WTC11 (cell line): ENCODE measurements around the gene KRT1. TPM values are rescaled to one million over a fixed set of nuclear protein-coding genes. Genes with fewer than 3 reads are reported as not detected.

Experiments
- ATAC-seq: fragments of 200-7000 bp; cut with Tn5 transposase; 2 replicates; pipeline ENCODE4 v1.10.0; 2021; ENCODE audit warnings: mild to moderate bottlenecking, moderate library complexity
- CTCF ChIA-PET: fragments of 300-600 bp; sonication (Branson Sonifier 250); formaldehyde crosslinking; loops from one replicate; lab custom pipeline; 2021; ENCODE audit warnings: antibody characterized with exemption; lab: Charles Lee
- POLR2A ChIA-PET: fragments of 350-600 bp; sonication (Branson Sonifier 250); formaldehyde crosslinking; loops from one replicate; lab custom pipeline; 2021; ENCODE audit warnings: antibody characterized with exemption; lab: Charles Lee
- DNase-seq: peaks from one replicate; pipeline ENCODE4 v3.0.0; 2021; ENCODE audit warnings: low spot score
- H3K27ac Mint-ChIP-seq: 2 replicates; pipeline ENCODE4 v1.8.0; 2021; ENCODE audit warnings: mixed read lengths
- H3K27me3 Mint-ChIP-seq: 2 replicates; pipeline ENCODE4 v1.8.0; 2021; ENCODE audit warnings: low read depth, mild to moderate bottlenecking, moderate library complexity, mixed read lengths
- H3K36me3 Mint-ChIP-seq: 2 replicates; pipeline ENCODE4 v1.8.0; 2021; ENCODE audit warnings: mixed read lengths
- H3K4me1 Mint-ChIP-seq: 2 replicates; pipeline ENCODE4 v1.8.0; 2022; ENCODE audit warnings: mixed read lengths
- H3K4me3 Mint-ChIP-seq: 2 replicates; pipeline ENCODE4 v1.8.0; 2021; ENCODE audit warnings: mild to moderate bottlenecking, moderate library complexity, mixed read lengths
- H3K9me3 Mint-ChIP-seq: 2 replicates; pipeline ENCODE4 v1.8.0; 2021; ENCODE audit warnings: mixed read lengths
- CBFB ChIP-seq: sonication (generic); formaldehyde crosslinking; IDR thresholded peaks from 2 replicates; pipeline ENCODE4 v1.8.1; 2022; ENCODE audit warnings: mild to moderate bottlenecking, low read depth, missing genetic modification reagents
- JUN ChIP-seq: sonication (generic); formaldehyde crosslinking; IDR thresholded peaks from 2 replicates; pipeline ENCODE4 v1.8.0; 2023; ENCODE audit warnings: mild to moderate bottlenecking, missing genetic modification reagents
- KAT7 ChIP-seq: sonication (generic); formaldehyde crosslinking; IDR thresholded peaks from 2 replicates; pipeline ENCODE4 v1.8.1; 2023; ENCODE audit warnings: missing genetic modification reagents, mild to moderate bottlenecking, borderline replicate concordance
- NR1H2 ChIP-seq: sonication (generic); formaldehyde crosslinking; IDR thresholded peaks from 2 replicates; pipeline ENCODE4 v1.9.0; 2021; ENCODE audit warnings: mild to moderate bottlenecking, moderate library complexity, missing genetic modification reagents
- ZNF317 ChIP-seq: sonication (generic); formaldehyde crosslinking; IDR thresholded peaks from 2 replicates; pipeline ENCODE4 v1.8.1; 2023; ENCODE audit warnings: low read depth, mild to moderate bottlenecking, moderate library complexity, missing genetic modification reagents, borderline replicate concordance
- ZNF416 ChIP-seq: fragments of 250-450 bp; sonication (Bioruptor Pico); IDR thresholded peaks from 2 replicates; pipeline ENCODE4 v1.9.0; 2021; ENCODE audit warnings: mild to moderate bottlenecking, inconsistent platforms
- ZNF423 ChIP-seq: fragments of 250-450 bp; sonication (Bioruptor Pico); IDR thresholded peaks from 2 replicates; pipeline ENCODE4 v2.1.2; 2022; ENCODE audit warnings: mild to moderate bottlenecking, moderate library complexity
- total RNA-seq: library from RNA; stranded (reverse); gene quantifications from 3 replicates; pipeline ENCODE4 v1.2.3, GENCODE V29; 2021
- TF ChIP-seq, protein P1 (sequence below): sonication (generic); formaldehyde crosslinking; IDR thresholded peaks from 2 replicates; pipeline ENCODE4 v1.8.1; 2022; ENCODE audit warnings: missing genetic modification reagents, borderline replicate concordance
- TF ChIP-seq, protein P2 (sequence below): sonication (generic); formaldehyde crosslinking; IDR thresholded peaks from 2 replicates; pipeline ENCODE4 v1.8.1; 2022; ENCODE audit warnings: mild to moderate bottlenecking, moderate library complexity, missing genetic modification reagents
- TF ChIP-seq, protein P3 (sequence below): sonication (generic); formaldehyde crosslinking; IDR thresholded peaks from 2 replicates; pipeline ENCODE4 v1.8.0; 2022; ENCODE audit warnings: mild to moderate bottlenecking, missing genetic modification reagents
- TF ChIP-seq, protein P4 (sequence below): sonication (generic); formaldehyde crosslinking; IDR thresholded peaks from 2 replicates; pipeline ENCODE4 v1.8.1; 2022; ENCODE audit warnings: mild to moderate bottlenecking, missing genetic modification reagents, moderate library complexity, borderline replicate concordance
- TF ChIP-seq, protein P5 (sequence below): sonication (generic); formaldehyde crosslinking; IDR thresholded peaks from 2 replicates; pipeline ENCODE4 v1.8.0; 2023; ENCODE audit warnings: missing genetic modification reagents, mild to moderate bottlenecking, borderline replicate concordance
- TF ChIP-seq, protein P6 (sequence below): sonication (generic); formaldehyde crosslinking; IDR thresholded peaks from 2 replicates; pipeline ENCODE4 v1.8.0; 2023; ENCODE audit warnings: mild to moderate bottlenecking, missing genetic modification reagents

The KRT1 gene
- total RNA-seq, 1 experiment from 2014 or later = not detected

DNA sequence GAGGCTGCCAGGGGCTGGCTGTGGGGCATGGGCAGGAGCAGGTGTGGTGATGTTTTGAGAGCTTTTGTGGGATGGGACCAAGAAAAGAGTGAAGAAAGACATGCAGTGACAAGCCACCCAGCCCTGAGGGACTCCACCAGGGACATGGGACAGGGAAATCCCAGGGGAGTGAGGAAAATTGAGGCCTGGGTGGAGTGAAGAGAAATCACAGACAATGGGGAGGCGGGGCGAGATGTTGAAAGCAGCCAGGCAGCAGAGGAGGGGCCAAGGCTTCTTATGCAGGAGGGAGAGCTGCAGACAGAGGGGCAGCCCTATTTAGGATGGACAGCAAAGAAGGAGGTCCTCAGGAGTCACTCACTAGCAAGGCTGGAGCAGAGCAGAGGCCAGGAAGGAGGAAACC is 4.2 kb upstream of the KRT1 start (continued):
- TF ChIP-seq, protein P1, sequence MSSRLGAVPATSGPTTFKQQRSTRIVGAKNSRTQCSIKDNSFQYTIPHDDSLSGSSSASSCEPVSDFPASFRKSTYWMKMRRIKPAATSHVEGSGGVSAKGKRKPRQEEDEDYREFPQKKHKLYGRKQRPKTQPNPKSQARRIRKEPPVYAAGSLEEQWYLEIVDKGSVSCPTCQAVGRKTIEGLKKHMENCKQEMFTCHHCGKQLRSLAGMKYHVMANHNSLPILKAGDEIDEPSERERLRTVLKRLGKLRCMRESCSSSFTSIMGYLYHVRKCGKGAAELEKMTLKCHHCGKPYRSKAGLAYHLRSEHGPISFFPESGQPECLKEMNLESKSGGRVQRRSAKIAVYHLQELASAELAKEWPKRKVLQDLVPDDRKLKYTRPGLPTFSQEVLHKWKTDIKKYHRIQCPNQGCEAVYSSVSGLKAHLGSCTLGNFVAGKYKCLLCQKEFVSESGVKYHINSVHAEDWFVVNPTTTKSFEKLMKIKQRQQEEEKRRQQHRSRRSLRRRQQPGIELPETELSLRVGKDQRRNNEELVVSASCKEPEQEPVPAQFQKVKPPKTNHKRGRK (CRISPR knock-in tag) = no peak
- TF ChIP-seq, all 79 proteins: peak for 0

DNA sequence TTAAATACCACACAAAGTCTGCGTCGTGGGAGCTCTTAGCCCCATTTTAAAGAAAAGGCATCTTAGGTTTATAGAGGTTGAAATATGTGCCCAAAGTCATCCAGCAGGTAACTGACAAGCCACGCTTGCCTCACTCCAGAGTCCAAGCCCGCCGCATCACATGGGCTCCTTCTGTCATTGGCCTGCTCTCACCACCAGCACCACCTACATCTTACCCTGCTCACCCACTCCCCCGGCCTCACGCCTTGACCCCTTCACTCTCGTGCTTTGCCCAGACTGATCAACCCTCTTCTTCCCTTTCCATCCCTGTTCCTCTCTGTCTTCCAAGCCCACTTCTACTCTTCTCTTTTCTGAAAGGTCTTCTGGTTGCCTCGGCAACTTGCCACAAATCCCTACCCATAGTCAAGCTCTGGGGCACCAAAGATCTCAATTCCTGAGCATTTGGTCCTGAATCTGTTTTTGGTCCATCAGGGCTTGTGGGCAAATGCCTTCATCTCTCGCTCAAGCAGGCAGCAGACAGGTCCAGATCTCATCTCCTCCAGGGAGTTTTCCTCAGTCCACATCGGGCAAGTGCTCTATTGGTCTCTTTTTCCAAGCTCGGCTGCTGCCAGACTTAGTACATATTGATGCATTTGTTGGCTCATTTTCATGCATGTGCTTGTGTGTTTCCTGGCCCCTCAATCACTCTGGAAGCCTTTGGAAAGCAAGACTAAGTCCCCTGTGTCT is 3.5 kb upstream of the KRT1 start:
- ATAC-seq = no peak
- Mint-ChIP-seq H3K4me1 (peaks cover 4% of the 10 kb centered on the region; the same call in 1 of the 2 replicates), H3K36me3 (no peaks in the 10 kb centered on the region), H3K4me3 (no peak overlapping the region), H3K27me3 (peaks cover 13% of the 10 kb centered on the region; the same call in 1 of the 2 replicates), H3K9me3 (no peaks in the 10 kb centered on the region), H3K27ac (no peak overlapping the region)
- DNase-seq = no peak
- TF ChIP-seq ZNF423 (CRISPR knock-in tag) (no peak), NR1H2 (no peak), JUN (no peak), CBFB (CRISPR knock-in tag) (no peak)
- TF ChIP-seq, protein P2, sequence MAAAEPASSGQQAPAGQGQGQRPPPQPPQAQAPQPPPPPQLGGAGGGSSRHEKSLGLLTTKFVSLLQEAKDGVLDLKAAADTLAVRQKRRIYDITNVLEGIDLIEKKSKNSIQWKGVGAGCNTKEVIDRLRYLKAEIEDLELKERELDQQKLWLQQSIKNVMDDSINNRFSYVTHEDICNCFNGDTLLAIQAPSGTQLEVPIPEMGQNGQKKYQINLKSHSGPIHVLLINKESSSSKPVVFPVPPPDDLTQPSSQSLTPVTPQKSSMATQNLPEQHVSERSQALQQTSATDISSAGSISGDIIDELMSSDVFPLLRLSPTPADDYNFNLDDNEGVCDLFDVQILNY (CRISPR knock-in tag) = no peak
- ChIA-PET POLR2A (interaction anchor here (0.7 kb wide), 1 partner anchor 480 kb away, joined by 5 read pairs; no protein-coding TSS in a partner anchor), CTCF (no interaction called here)

DNA sequence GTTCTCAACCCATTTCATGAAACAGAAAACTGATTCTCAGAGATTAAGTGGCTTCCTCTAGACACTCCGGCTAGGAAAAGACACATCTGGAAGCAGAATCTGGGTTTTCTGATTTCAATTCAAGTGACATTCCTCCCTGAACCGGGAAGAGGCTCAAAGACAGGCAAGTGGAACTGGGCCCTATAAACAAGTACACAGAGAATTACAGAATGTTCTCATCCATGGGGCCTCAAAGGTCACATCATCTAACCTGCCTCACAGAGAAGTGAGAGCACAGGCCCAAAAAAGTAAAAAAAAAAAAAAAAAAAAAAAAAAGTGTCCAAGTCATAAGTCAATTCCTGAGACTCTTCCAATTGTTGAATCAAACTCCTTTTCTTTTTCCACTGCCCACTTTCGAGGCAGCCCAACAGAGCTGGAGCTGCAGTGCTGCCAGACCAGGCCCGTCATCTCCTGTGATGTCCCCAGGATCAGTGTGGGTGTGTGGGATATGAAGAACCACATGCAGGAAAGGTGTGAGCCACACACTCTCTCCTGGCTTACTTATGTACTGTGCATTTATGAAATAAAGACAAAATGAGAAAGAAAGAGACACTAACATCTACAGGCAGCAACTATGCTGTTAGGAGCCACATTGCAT is 2.8 kb upstream of the KRT1 start:
- ChIA-PET POLR2A (interaction anchor here (0.7 kb wide), 1 partner anchor 479 kb away, joined by 5 read pairs; no protein-coding TSS in a partner anchor), CTCF (no interaction called here)
- DNase-seq (no peak), ATAC-seq (no peak)
- Mint-ChIP-seq H3K27me3 (peaks cover 14% of the 10 kb centered on the region; the same call in 1 of the 2 replicates), H3K27ac (no peak overlapping the region), H3K4me1 (peaks cover 4% of the 10 kb centered on the region; the same call in 1 of the 2 replicates), H3K36me3 (no peaks in the 10 kb centered on the region), H3K4me3 (no peak overlapping the region), H3K9me3 (no peaks in the 10 kb centered on the region)
- TF ChIP-seq, protein P3, sequence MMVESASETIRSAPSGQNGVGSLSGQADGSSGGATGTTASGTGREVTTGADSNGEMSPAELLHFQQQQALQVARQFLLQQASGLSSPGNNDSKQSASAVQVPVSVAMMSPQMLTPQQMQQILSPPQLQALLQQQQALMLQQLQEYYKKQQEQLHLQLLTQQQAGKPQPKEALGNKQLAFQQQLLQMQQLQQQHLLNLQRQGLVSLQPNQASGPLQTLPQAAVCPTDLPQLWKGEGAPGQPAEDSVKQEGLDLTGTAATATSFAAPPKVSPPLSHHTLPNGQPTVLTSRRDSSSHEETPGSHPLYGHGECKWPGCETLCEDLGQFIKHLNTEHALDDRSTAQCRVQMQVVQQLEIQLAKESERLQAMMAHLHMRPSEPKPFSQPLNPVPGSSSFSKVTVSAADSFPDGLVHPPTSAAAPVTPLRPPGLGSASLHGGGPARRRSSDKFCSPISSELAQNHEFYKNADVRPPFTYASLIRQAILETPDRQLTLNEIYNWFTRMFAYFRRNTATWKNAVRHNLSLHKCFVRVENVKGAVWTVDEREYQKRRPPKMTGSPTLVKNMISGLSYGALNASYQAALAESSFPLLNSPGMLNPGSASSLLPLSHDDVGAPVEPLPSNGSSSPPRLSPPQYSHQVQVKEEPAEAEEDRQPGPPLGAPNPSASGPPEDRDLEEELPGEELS (CRISPR knock-in tag) = no peak
- TF ChIP-seq, protein P4, sequence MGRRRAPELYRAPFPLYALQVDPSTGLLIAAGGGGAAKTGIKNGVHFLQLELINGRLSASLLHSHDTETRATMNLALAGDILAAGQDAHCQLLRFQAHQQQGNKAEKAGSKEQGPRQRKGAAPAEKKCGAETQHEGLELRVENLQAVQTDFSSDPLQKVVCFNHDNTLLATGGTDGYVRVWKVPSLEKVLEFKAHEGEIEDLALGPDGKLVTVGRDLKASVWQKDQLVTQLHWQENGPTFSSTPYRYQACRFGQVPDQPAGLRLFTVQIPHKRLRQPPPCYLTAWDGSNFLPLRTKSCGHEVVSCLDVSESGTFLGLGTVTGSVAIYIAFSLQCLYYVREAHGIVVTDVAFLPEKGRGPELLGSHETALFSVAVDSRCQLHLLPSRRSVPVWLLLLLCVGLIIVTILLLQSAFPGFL (CRISPR knock-in tag) = no peak
- TF ChIP-seq, protein P1 (CRISPR knock-in tag) = no peak
- TF ChIP-seq KAT7 (no peak), ZNF416 (CRISPR knock-in tag) (no peak), JUN (no peak), ZNF317 (CRISPR knock-in tag) (no peak)
- TF ChIP-seq, protein P5, sequence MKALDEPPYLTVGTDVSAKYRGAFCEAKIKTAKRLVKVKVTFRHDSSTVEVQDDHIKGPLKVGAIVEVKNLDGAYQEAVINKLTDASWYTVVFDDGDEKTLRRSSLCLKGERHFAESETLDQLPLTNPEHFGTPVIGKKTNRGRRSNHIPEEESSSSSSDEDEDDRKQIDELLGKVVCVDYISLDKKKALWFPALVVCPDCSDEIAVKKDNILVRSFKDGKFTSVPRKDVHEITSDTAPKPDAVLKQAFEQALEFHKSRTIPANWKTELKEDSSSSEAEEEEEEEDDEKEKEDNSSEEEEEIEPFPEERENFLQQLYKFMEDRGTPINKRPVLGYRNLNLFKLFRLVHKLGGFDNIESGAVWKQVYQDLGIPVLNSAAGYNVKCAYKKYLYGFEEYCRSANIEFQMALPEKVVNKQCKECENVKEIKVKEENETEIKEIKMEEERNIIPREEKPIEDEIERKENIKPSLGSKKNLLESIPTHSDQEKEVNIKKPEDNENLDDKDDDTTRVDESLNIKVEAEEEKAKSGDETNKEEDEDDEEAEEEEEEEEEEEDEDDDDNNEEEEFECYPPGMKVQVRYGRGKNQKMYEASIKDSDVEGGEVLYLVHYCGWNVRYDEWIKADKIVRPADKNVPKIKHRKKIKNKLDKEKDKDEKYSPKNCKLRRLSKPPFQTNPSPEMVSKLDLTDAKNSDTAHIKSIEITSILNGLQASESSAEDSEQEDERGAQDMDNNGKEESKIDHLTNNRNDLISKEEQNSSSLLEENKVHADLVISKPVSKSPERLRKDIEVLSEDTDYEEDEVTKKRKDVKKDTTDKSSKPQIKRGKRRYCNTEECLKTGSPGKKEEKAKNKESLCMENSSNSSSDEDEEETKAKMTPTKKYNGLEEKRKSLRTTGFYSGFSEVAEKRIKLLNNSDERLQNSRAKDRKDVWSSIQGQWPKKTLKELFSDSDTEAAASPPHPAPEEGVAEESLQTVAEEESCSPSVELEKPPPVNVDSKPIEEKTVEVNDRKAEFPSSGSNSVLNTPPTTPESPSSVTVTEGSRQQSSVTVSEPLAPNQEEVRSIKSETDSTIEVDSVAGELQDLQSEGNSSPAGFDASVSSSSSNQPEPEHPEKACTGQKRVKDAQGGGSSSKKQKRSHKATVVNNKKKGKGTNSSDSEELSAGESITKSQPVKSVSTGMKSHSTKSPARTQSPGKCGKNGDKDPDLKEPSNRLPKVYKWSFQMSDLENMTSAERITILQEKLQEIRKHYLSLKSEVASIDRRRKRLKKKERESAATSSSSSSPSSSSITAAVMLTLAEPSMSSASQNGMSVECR (CRISPR knock-in tag) = no peak
- TF ChIP-seq, protein P6, sequence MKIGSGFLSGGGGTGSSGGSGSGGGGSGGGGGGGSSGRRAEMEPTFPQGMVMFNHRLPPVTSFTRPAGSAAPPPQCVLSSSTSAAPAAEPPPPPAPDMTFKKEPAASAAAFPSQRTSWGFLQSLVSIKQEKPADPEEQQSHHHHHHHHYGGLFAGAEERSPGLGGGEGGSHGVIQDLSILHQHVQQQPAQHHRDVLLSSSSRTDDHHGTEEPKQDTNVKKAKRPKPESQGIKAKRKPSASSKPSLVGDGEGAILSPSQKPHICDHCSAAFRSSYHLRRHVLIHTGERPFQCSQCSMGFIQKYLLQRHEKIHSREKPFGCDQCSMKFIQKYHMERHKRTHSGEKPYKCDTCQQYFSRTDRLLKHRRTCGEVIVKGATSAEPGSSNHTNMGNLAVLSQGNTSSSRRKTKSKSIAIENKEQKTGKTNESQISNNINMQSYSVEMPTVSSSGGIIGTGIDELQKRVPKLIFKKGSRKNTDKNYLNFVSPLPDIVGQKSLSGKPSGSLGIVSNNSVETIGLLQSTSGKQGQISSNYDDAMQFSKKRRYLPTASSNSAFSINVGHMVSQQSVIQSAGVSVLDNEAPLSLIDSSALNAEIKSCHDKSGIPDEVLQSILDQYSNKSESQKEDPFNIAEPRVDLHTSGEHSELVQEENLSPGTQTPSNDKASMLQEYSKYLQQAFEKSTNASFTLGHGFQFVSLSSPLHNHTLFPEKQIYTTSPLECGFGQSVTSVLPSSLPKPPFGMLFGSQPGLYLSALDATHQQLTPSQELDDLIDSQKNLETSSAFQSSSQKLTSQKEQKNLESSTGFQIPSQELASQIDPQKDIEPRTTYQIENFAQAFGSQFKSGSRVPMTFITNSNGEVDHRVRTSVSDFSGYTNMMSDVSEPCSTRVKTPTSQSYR (CRISPR knock-in tag) = no peak
- TF ChIP-seq, protein P2 (CRISPR knock-in tag) = no peak
